MCF 10A (cell line): Measurements from ENCODE around the gene TANGO6. TPM values are rescaled to one million over a fixed set of nuclear protein-coding genes. Genes with fewer than 3 reads are reported as not detected.
"Not testable (repeated sequence)": the region's sequence is repeated elsewhere in the genome, so short reads cannot be mapped to it uniquely, and the experiment has no call there.

ENCODE experiments used
- BruUV-seq: library from RNA; stranded (reverse); fragments of 400-500 nt; replicated peaks from 2 replicates; lab custom pipeline; 2021; lab: Mats Ljungman, UMichigan
- CTCF ChIA-PET: fragments of 300-600 bp; sonication (Branson Sonifier 250); formaldehyde crosslinking; extraction: SDS; loops from one replicate; lab custom pipeline; 2021; ENCODE audit warnings: antibody characterized with exemption, inconsistent platforms; lab: Yijun Ruan, JAX
- POLR2A ChIA-PET: fragments of 300-600, 350-650 bp; sonication (Branson Sonifier 250); formaldehyde crosslinking; extraction: SDS; loops from one replicate; lab custom pipeline; 2020; ENCODE audit warnings: antibody characterized with exemption, inconsistent platforms; lab: Yijun Ruan, JAX
- DNase-seq: peaks from one replicate; pipeline ENCODE4 v3.0.0-alpha.2; 2018; ENCODE audit not compliant: unreplicated experiment
- H3K27ac Mint-ChIP-seq: one replicate; pipeline ENCODE4 v1.8.0; 2022; ENCODE audit warnings: mild to moderate bottlenecking, low read depth, mixed read lengths; ENCODE audit not compliant: unreplicated experiment
- H3K27me3 Mint-ChIP-seq: one replicate; pipeline ENCODE4 v1.8.0; 2022; ENCODE audit warnings: mixed read lengths; ENCODE audit not compliant: insufficient read depth, unreplicated experiment
- H3K36me3 Mint-ChIP-seq: one replicate; pipeline ENCODE4 v1.8.0; 2022; ENCODE audit warnings: mild to moderate bottlenecking, moderate library complexity, mixed read lengths; ENCODE audit not compliant: insufficient read depth, unreplicated experiment
- H3K4me1 Mint-ChIP-seq: one replicate; pipeline ENCODE4 v1.8.0; 2022; ENCODE audit warnings: mixed read lengths; ENCODE audit not compliant: insufficient read depth, unreplicated experiment
- H3K4me3 Mint-ChIP-seq: one replicate; pipeline ENCODE4 v1.8.0; 2022; ENCODE audit warnings: mild to moderate bottlenecking, moderate library complexity, mixed read lengths; ENCODE audit not compliant: unreplicated experiment
- H3K9me3 Mint-ChIP-seq: one replicate; pipeline ENCODE4 v1.8.0; 2022; ENCODE audit warnings: mixed read lengths; ENCODE audit not compliant: unreplicated experiment
- CTCF ChIP-seq: fragments of 200-600 bp; IDR thresholded peaks from one replicate; pipeline ENCODE4 v1.8.0; 2022; ENCODE audit warnings: antibody characterized with exemption, mild to moderate bottlenecking; ENCODE audit not compliant: unreplicated experiment
- intact Hi-C: fragments of 100-400 bp; cut with micrococcal nuclease; formaldehyde crosslinking; loops from 2 replicates; pipeline ENCODE4 v1.14.1; 2022
- total RNA-seq: library from RNA; stranded (reverse); gene quantifications from 2 replicates; pipeline ENCODE4 v1.2.3, GENCODE V29; 2022

The TANGO6 gene
- total RNA-seq, 1 experiment from 2014 or later = 21.8 TPM

GRCh38 chr16:68985855-68986254 lies 142.5 kb downstream of the TANGO6 start:
- DNase-seq = peak; percentile 84
- TF ChIP-seq CTCF = no peak
- intact Hi-C loops = no loop called here
- H3K36me3 Mint-ChIP-seq = peaks cover 16% of the 10 kb centered on the region
- ChIA-PET CTCF (interaction anchor here (0.6 to 1.6 kb wide), 5 partner anchors 15 to 137 kb away, joined by 3 read pairs; no protein-coding TSS in a partner anchor), POLR2A (interaction anchor here (0.9 to 2.1 kb wide), 17 partner anchors 9 to 120 kb away, joined by 3 to 16 read pairs (median 5); partner anchors contain the start of gene HAS3)
- BruUV-seq = no TSS peak
- peak overlapping the region; percentile 89 for H3K27ac Mint-ChIP-seq
- H3K4me1 Mint-ChIP-seq = peaks cover 13% of the 10 kb centered on the region
- H3K4me3 Mint-ChIP-seq = no peak overlapping the region
- H3K27me3 Mint-ChIP-seq = no peaks in the 10 kb centered on the region
- peaks cover 1% of the 10 kb centered on the region for H3K9me3 Mint-ChIP-seq

GRCh38 chr16:68987734-68988457 lies 144.6 kb downstream of the TANGO6 start:
- ChIA-PET CTCF (interaction anchor here (0.9 to 1.2 kb wide), 5 partner anchors 10 to 137 kb away, joined by 3 to 7 read pairs (median 3); no protein-coding TSS in a partner anchor), POLR2A (interaction anchor here (0.6 to 1.3 kb wide), 6 partner anchors 9 to 93 kb away, joined by 3 to 6 read pairs (median 3); no protein-coding TSS in a partner anchor)
- Mint-ChIP-seq H3K4me1 (peaks cover 31% of the 10 kb centered on the region), H3K4me3 (no peak overlapping the region), H3K27ac (peak overlapping the region; percentile 25), H3K36me3 (peaks cover 6% of the 10 kb centered on the region), H3K27me3 (no peaks in the 10 kb centered on the region), H3K9me3 (peaks cover 5% of the 10 kb centered on the region)
- no peak for TF ChIP-seq CTCF
- no peak for DNase-seq
- intact Hi-C loops = no loop called here
- no TSS peak for BruUV-seq

- BruUV-seq, intact Hi-C loops, H3K36me3 Mint-ChIP-seq, H3K4me3 Mint-ChIP-seq, H3K9me3 Mint-ChIP-seq, H3K27me3 Mint-ChIP-seq: not testable (repeated sequence)
- CTCF ChIA-PET = interaction anchor here (0.6 to 1.3 kb wide), 4 partner anchors 10 to 134 kb away, joined by 3 to 6 read pairs (median 4); no protein-coding TSS in a partner anchor
- POLR2A ChIA-PET = interaction anchor here (1.7 kb wide), 1 partner anchor 83 kb away, joined by 5 read pairs; no protein-coding TSS in a partner anchor
- H3K4me1 Mint-ChIP-seq = peaks cover 47% of the 10 kb centered on the region
- H3K27ac Mint-ChIP-seq = peak overlapping the region; percentile 92
- DNase-seq = peak; percentile 22
These were observed 147.0 kb downstream of the TANGO6 start for GRCh38 chr16:68990172-68990845.

DNA sequence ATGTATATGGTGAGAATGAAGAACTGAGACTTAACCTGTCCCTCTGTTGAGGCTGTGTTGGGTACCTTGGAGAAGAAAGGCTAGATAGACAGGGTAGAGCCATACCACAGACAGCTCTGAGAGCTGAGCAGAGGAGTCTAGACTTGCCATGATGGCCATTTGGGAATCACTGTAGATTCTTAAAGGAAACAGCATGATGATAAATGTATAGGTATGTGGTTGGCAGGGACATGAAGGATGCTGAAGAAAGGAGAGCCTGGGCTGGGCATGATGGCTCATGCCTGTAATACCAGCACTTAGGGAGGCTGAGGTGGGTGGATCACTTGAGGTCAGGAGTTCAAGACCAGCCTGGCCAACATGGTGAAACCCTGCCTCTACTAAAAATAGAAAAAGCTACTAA lies 147.7 kb downstream of the TANGO6 start:
- TF ChIP-seq CTCF = no peak
- Mint-ChIP-seq H3K27me3 (no peaks in the 10 kb centered on the region), H3K4me1 (peaks cover 43% of the 10 kb centered on the region), H3K27ac (peak overlapping the region; percentile 92), H3K36me3 (peaks cover 6% of the 10 kb centered on the region), H3K9me3 (peaks cover 5% of the 10 kb centered on the region), H3K4me3 (no peak overlapping the region)
- no peak for DNase-seq
- BruUV-seq = no TSS peak
- ChIA-PET POLR2A (interaction anchor here (1.0 kb wide), 1 partner anchor 141 kb away, joined by 3 read pairs; the partner anchor contains the start of genes CHTF8 and UTP4), CTCF (interaction anchor here (1.3 kb wide), 1 partner anchor 133 kb away, joined by 4 read pairs; no protein-coding TSS in a partner anchor)
- intact Hi-C loops = no loop called here
